Activated CD4-positive, CD25-positive, alpha-beta regulatory T cell treated with anti-CD3 and anti-CD28 coated beads, Interleukin-2, amount 50 U/mL, for 16 hours (primary cell): Measurements from ENCODE around the gene CENPP.
"Not testable (repeated sequence)": the region's sequence is repeated elsewhere in the genome, so short reads cannot be mapped to it uniquely, and the experiment has no call there.

Experiments used
- DNase-seq: peaks from one replicate; pipeline ENCODE4 v3.0.0-alpha.2; 2020; ENCODE audit warnings: low read depth, low spot score

CENPP gene

GRCh38 chr9:92595075-92595474, 269.3 kb downstream of the CENPP start:
- not testable (repeated sequence) for DNase-seq

GRCh38 chr9:92595930-92596329, 270.2 kb downstream of the CENPP start:
- DNase-seq, result no peak

- DNase-seq, result no peak
Measured at GRCh38 chr9:92598382-92598781, 272.6 kb downstream of the CENPP start.

- DNase-seq, result no peak
Measured at GRCh38 chr9:92599938-92600461, 274.2 kb downstream of the CENPP start.

- DNase-seq, result no peak
Measured at GRCh38 chr9:92600462-92601261, 274.9 kb downstream of the CENPP start.

- no peak for DNase-seq
Measured at GRCh38 chr9:92601451-92601850, 275.7 kb downstream of the CENPP start.

- DNase-seq, result no peak
Measured at GRCh38 chr9:92602413-92602812, 276.7 kb downstream of the CENPP start.

GRCh38 chr9:92603100-92603499, 277.3 kb downstream of the CENPP start:
- DNase-seq, result no peak

- no peak for DNase-seq
Measured at GRCh38 chr9:92603990-92604389, 278.2 kb downstream of the CENPP start.

GRCh38 chr9:92605224-92605623, 279.5 kb downstream of the CENPP start:
- no peak for DNase-seq

GRCh38 chr9:92607088-92607487, 281.3 kb downstream of the CENPP start:
- DNase-seq, result no peak

GRCh38 chr9:92607773-92608172, 282.0 kb downstream of the CENPP start:
- no peak for DNase-seq

GRCh38 chr9:92608241-92608908, 282.6 kb downstream of the CENPP start:
- DNase-seq, result no peak

- DNase-seq, result no peak
Measured at GRCh38 chr9:92608909-92609445, 283.2 kb downstream of the CENPP start.

- DNase-seq, result no peak
Measured at GRCh38 chr9:92610470-92611420, 285.0 kb downstream of the CENPP start.

- no peak for DNase-seq
Measured at GRCh38 chr9:92611621-92612285, 286.0 kb downstream of the CENPP start.

GRCh38 chr9:92612292-92612691, 286.5 kb downstream of the CENPP start:
- no peak for DNase-seq

- no peak for DNase-seq
Measured at GRCh38 chr9:92612816-92613215, 287.1 kb downstream of the CENPP start.

GRCh38 chr9:92613268-92614122, 287.7 kb downstream of the CENPP start:
- no peak for DNase-seq

GRCh38 chr9:92614123-92614510, 288.4 kb downstream of the CENPP start:
- DNase-seq, result no peak
